ENCODE data around the gene ALKAL2. TPM values are rescaled to one million over a fixed set of nuclear protein-coding genes. Genes with fewer than 3 reads are reported as not detected.

Gene ALKAL2
- total and polyA plus RNA-seq, 2 donors (not counting 3 experiments of a cell fraction or from before 2014, with no cell fraction given) = not detected

DNA sequence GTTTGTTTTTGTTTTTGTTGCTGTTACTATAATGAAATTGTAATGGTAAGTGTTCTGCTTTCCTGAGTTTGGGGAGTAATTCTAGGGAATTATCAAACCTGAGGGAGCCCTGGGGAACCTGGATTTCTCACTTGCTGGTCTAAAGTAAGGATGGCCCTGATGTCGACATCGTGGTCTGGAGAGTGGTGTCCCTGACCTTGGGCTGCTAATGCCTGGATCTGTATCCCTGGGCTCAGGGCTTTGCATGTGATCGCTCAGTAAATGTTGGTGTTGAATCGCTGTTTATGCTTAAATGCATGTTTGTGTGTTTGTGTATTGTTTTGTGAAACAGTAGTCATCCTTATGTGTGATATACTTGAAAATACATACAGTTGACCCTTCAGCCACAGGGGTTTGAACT is 17.0 kb downstream of the ALKAL2 start:
- DNase-seq (ENCODE audit: low read depth, low spot score) (no peak), FAIRE-seq (no peak)
- H3K4me2 ChIP-seq (ENCODE audit: insufficient read depth, low read length) = no peak overlapping the region
- ChIA-PET POLR2A (no interaction called here), CTCF (no interaction called here)
- dilution Hi-C loops (cut with MboI; ENCODE audit: extremely low pct_ligation_motif_present, low sequenced_read_pairs) = no loop called here
- no peak overlapping the region for H3K9ac ChIP-seq (replicated peaks; ENCODE audit: extremely low read depth, insufficient read depth, low read length)
- BruUV-seq (replicated peaks) = no TSS peak
- no peak overlapping the region for H3K4me3 ChIP-seq (replicated peaks in 1 of 3; ENCODE audit: insufficient read depth in 1 of 3, low read depth in 1 of 3, low read length in 3 of 3)
- peaks cover 0 to 3% of the 10 kb centered on the region in 2 experiments for H3K36me3 ChIP-seq (ENCODE audit: control insufficient read depth in 2 of 2, extremely low read depth in 1 of 2, insufficient read depth in 2 of 2, low read length in 2 of 2)
- no peak overlapping the region for H3K27ac ChIP-seq (ENCODE audit: insufficient read depth, low read depth, low read length)
- peaks cover 2% of the 10 kb centered on the region for H4K20me1 ChIP-seq (replicated peaks; ENCODE audit: control insufficient read depth, extremely low read depth, insufficient read depth, low read length)
- TF ChIP-seq, protein P1, sequence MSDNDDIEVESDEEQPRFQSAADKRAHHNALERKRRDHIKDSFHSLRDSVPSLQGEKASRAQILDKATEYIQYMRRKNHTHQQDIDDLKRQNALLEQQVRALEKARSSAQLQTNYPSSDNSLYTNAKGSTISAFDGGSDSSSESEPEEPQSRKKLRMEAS (IDR thresholded peaks at IDR 0.05; ENCODE audit: insufficient read depth, insufficient read length) = no peak
- TF ChIP-seq, protein P2, sequence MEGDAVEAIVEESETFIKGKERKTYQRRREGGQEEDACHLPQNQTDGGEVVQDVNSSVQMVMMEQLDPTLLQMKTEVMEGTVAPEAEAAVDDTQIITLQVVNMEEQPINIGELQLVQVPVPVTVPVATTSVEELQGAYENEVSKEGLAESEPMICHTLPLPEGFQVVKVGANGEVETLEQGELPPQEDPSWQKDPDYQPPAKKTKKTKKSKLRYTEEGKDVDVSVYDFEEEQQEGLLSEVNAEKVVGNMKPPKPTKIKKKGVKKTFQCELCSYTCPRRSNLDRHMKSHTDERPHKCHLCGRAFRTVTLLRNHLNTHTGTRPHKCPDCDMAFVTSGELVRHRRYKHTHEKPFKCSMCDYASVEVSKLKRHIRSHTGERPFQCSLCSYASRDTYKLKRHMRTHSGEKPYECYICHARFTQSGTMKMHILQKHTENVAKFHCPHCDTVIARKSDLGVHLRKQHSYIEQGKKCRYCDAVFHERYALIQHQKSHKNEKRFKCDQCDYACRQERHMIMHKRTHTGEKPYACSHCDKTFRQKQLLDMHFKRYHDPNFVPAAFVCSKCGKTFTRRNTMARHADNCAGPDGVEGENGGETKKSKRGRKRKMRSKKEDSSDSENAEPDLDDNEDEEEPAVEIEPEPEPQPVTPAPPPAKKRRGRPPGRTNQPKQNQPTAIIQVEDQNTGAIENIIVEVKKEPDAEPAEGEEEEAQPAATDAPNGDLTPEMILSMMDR (IDR thresholded peaks at IDR 0.05; ENCODE audit: extremely low read depth in 1 of 2, insufficient read depth in 1 of 2, low read depth in 1 of 2, low read length in 2 of 2) = no peak
- no peak for TF ChIP-seq POLR2A (IDR thresholded peaks at IDR 0.05; ENCODE audit: low read depth, low read length)
- TF ChIP-seq MYC (IDR thresholded peaks at IDR 0.05; ENCODE audit: low read depth, low read length) = no peak
- no peak for TF ChIP-seq GATA2 (IDR thresholded peaks at IDR 0.05; ENCODE audit: insufficient read depth, insufficient read length, low read depth, low read length)
- no peak for TF ChIP-seq EZH2 (IDR thresholded peaks at IDR 0.05; ENCODE audit: borderline replicate concordance, low read depth, low read length, severe bottlenecking)
- no peak for TF ChIP-seq FOS (IDR thresholded peaks at IDR 0.05; ENCODE audit: borderline replicate concordance, insufficient read depth, low read length)
- TF ChIP-seq JUN (IDR thresholded peaks at IDR 0.05; ENCODE audit: borderline replicate concordance, insufficient read depth, insufficient read length, low read depth) = no peak
- TF ChIP-seq POLR2AphosphoS5 (IDR thresholded peaks at IDR 0.05; ENCODE audit: insufficient read depth, low read depth, low read length) = no peak
- no peak overlapping the region for H2AFZ ChIP-seq (ENCODE audit: low read depth, low read length)
- H3K27me3 ChIP-seq (ENCODE audit: control insufficient read depth in 2 of 2, insufficient read depth in 2 of 2, low read length in 2 of 2) = no peaks in the 10 kb centered on the region
- peaks cover 87% of the 10 kb centered on the region for H3K79me2 ChIP-seq (ENCODE audit: control insufficient read depth, insufficient read depth, low read length)
- H3K9me1 ChIP-seq (replicated peaks; ENCODE audit: control insufficient read depth, extremely low read depth, insufficient read depth, low read length) = no peaks in the 10 kb centered on the region
- no peaks in the 10 kb centered on the region for H3K9me3 ChIP-seq (replicated peaks; ENCODE audit: control insufficient read depth, insufficient read depth, low read length)
- intact Hi-C loops (cut with micrococcal nuclease) = no loop called here
- peaks cover 6% of the 10 kb centered on the region for H3K4me1 ChIP-seq (ENCODE audit: control insufficient read depth, extremely low read depth, insufficient read depth, low read length)
